Measurements from ENCODE around the gene GABRA4. TPM values are rescaled to one million over a fixed set of nuclear protein-coding genes. Genes with fewer than 3 reads are reported as not detected.

Gene GABRA4
- total and polyA plus RNA-seq, 12 donors: 2.4 to 57.1 (median 25.4) TPM

- intact Hi-C loops (cut with DNase I): no loop called here
- Histone ChIP-seq H3K36me3 (no peaks in the 10 kb centered on the region), H3K9me3 (peaks cover 0 to 8% (median 0%) of the 10 kb centered on the region in 11 donors), H3K4me3 (no peak overlapping the region), H3K27ac (no peak overlapping the region), H3K4me1 (no peaks in the 10 kb centered on the region), H3K27me3 (no peaks in the 10 kb centered on the region)
- no peak for TF ChIP-seq CTCF (IDR thresholded peaks at IDR 0.05)
- 87 to 94% methylated on average over 4 of the region's 4 CpGs for WGBS, 2 donors
- DNase-seq: no peak
- ATAC-seq: no peak
Observed at GRCh38 chr4:47017081-47017480, 23.7 kb upstream of the GABRA4 start.

DNA sequence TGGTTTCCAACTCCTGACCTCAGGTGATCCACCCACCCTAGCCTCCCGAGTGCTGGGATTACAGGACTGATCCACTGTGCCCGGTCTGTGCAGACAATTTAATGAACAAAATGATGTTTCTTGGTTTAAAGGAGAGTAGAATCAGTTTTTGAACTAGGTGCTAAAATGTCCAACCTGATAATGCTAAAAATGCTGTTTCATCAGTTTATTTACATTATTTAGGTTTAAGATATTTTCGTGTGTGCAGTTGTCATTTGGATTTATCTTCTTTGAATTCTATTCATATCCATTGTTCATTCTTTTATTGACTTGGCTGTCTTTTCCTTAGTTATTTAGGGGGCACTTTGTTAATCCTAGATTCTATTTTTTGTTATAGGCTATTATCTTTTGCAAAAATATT lies 20.0 kb upstream of the GABRA4 start:
- WGBS, 2 donors: 74 to 82% methylated on average over 3 of the region's 3 CpGs
- intact Hi-C loops (cut with DNase I): no loop called here
- H3K9me3 ChIP-seq: peaks cover 0 to 7% (median 0%) of the 10 kb centered on the region in 11 donors
- H3K4me1 ChIP-seq: peaks cover 0 to 15% (median 5%) of the 10 kb centered on the region in 9 donors
- H3K27me3 ChIP-seq: no peaks in the 10 kb centered on the region
- TF ChIP-seq CTCF (IDR thresholded peaks at IDR 0.05): no peak
- no peak overlapping the region for H3K27ac ChIP-seq
- no peaks in the 10 kb centered on the region for H3K36me3 ChIP-seq
- DNase-seq (no peak), ATAC-seq (no peak)
- H3K4me3 ChIP-seq: no peak overlapping the region

DNA sequence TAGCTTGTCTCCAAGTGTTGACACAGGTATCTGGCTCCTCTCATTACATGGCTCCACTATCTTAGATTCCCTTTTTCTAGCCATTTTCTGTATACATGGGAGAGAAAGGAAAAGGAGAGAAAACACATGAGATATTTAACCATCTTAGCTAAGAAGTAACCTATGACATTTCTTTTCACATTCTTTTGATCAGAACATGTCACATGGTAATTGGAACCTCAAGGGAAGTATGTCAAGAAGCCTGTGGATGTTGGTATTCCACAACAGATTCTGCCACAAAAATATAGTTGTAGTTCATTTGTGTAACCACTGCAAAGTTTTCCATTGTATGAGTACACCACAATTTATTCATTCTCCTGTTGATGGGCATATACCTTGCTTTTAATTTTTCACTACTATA lies 19.3 kb upstream of the GABRA4 start:
- ATAC-seq (no peak), DNase-seq (no peak)
- intact Hi-C loops (cut with DNase I): no loop called here
- Histone ChIP-seq H3K27ac (no peak overlapping the region), H3K4me1 (peaks cover 0 to 15% (median 5%) of the 10 kb centered on the region in 9 donors), H3K36me3 (no peaks in the 10 kb centered on the region), H3K4me3 (no peak overlapping the region), H3K9me3 (peaks cover 0 to 7% (median 0%) of the 10 kb centered on the region in 11 donors), H3K27me3 (no peaks in the 10 kb centered on the region)
- TF ChIP-seq CTCF (IDR thresholded peaks at IDR 0.05): no peak

DNA sequence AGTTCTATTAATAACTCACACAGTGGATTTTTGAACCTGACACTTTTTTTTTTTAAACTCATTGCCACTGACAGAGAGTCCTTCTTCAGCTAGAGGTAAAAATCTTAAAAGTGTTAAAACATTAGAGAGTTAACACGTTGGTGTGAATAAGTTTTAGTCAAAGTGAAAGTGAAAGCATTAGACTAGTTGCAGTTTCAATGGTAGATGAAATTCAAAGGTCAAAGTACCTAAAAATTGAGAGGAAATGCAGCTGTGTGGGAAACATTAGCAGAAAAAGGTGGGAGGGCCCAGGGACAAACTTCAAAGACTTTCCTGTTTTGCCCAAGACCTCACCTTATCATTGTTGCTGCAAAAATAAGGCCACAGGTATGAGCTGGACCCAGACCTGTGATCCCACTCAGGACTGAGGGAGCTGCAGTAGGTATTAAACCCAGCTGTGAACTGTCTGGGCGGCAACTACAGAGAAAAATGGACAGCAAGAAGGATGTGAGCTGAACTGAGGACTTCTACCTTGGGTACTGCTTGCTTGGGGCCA lies 17.6 kb upstream of the GABRA4 start:
- peaks cover 0 to 7% (median 0%) of the 10 kb centered on the region in 11 donors for H3K9me3 ChIP-seq
- TF ChIP-seq CTCF (IDR thresholded peaks at IDR 0.05): no peak
- 41 to 50% methylated on average over 2 of the region's 2 CpGs for WGBS, 2 donors
- H3K27ac ChIP-seq: peak overlapping the region in 5 of 10 donors; percentile 4 to 63 (median 49)
- H3K27me3 ChIP-seq: no peaks in the 10 kb centered on the region
- H3K4me1 ChIP-seq: peaks cover 0 to 15% (median 5%) of the 10 kb centered on the region in 9 donors
- DNase-seq (no peak), ATAC-seq (peak in 1 of 8 donors; percentile 44)
- no peaks in the 10 kb centered on the region for H3K36me3 ChIP-seq
- intact Hi-C loops (cut with DNase I): no loop called here
- peak overlapping the region in 2 of 10 donors; percentile 12 to 21 for H3K4me3 ChIP-seq
